ENCODE results near the gene ALX4.

The ALX4 gene

DNA sequence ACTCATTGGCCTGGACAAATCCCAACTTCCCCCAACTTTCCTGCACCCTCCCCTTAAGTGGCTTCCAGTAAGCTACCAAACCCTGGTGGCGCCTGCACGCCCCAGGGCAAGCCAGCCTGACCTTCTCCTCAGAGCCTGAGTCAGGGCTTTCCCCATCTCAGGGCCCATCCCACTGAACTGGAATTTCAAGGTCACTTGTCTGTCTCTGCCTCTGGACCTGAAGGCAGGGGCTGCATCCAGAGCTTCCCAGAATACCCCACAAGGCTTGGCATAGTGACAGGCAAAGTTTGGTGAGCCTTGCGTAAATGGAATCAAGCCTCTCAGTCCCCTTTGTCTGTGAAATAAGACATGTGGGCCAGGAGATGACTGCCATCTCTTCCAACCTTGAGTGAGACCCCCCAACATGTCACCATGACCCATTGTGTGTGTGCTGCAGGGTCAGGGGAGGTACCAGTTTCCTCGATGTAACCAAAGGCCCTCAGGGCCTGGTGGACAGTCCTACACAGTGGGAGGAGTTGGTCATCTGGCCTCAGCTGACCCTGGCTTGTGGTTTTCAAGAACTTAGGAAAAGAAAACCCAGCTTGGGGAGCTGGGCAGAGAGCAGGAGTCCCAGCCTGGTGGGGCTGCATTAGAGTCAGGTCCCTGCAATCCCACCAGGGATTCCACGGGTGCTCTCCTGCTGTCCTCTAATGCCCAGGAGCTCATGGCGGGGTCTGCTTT is 8.9 kb downstream of the ALX4 start:
- DNase-seq (ENCODE audit: low read depth), result no peak

DNA sequence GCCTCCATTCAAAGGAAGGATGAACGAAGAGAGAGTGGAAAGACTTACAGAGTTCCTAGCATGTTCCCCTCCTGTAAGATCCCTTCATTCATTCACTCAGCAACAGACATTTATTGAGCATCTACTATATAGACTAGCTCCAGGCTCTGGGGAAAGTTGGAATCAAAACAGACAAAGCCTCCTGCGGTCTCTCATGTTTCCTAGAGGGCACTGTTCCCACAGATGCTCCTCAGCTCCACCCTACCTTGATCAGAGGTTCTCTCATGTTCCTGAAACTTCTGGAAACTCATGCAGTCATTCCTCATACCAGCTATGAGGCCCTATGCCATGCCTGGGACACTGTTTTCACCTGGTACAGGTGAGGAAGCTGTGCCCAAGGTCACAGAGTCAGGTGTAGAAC is 11.1 kb downstream of the ALX4 start:
- DNase-seq (ENCODE audit: low read depth), result no peak

DNA sequence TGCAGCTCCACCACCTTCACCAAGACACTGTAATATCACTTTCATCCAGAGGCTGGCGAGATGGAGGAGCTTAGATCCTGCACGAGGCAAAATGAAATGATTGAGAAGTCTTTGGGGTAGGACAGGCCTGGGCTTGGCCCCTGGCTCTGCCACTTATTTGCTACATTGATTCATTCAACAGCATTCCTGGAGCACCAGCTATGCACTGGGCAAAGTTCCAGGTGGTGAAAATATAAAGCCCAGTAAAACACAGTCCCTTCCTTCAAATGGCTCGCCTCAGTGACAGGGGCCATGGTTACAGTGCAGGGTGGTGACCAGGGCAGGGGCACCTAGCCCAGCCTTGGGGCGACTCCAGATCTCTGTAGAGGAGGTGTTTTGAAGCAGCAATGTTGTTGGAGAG is 19.7 kb downstream of the ALX4 start:
- DNase-seq (ENCODE audit: low read depth), result no peak

DNA sequence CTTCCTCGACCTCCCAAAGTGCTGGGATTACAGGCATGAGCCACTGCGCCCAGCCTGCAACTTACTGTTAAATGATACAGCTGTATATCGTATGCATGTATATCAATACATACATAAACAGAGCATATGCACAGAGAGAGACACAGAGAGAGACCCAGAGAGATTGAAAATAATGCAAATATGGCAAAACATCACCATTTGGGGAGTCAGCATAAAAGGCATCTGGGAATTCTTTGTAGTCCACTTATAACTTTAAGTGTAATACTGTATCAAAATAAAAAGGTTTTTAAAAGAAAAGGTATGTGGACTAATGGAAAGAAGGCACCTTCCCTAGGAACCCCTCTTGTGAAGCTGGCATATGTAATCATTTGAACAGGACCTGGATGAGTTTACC is 21.8 kb downstream of the ALX4 start:
- no peak for DNase-seq (ENCODE audit: low read depth)

DNA sequence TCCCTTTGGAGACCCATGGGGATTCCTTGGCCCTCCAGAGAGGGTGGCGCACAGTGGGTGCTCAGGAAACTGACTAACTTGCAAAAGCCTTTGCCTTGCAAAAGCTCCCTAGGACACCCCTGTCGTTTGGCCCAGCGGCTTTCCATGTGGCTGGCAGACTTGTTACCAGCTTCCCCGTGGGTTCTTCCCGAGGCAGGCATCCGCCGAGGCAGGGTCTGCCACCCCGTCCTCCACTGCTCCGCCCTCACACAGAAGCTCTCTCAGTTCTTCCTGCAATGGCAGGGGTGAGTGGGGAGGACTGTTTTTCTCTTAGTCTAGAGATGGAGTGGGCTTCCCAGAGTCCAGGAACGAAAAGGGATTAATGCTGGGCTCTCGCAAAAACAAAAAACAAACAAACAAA is 23.0 kb downstream of the ALX4 start:
- no peak for DNase-seq (ENCODE audit: low read depth)

DNA sequence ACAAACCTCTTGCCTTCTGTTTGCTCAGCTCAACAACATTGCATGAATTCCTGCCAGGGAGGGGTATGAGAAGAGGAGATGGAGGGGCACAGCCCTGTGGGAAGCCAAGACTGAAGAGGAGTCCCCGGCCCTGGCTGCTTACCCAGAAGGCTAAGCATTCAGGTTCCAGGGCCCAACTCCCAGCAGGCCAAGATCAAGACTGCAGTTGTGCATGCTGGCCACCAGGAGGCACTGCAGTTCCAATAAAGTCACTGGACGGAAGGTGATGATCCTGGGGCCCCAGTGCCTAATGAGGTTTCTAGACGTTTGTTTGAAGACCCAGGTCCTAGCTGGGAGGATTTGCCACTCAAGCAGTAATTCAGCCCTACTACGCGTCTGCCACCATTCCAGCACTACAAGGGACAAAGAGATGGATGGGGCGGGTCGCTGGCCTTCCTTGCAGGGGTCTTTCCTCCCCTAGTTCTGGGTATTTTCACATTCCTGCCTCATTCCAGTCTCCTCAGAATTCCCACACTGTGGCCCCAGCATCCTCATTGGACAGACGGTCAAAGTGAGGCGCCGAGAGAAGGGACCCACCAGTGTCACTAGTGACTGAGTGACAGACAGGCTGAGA is 23.6 kb downstream of the ALX4 start:
- peak; percentile 27 for DNase-seq (ENCODE audit: low read depth)

DNA sequence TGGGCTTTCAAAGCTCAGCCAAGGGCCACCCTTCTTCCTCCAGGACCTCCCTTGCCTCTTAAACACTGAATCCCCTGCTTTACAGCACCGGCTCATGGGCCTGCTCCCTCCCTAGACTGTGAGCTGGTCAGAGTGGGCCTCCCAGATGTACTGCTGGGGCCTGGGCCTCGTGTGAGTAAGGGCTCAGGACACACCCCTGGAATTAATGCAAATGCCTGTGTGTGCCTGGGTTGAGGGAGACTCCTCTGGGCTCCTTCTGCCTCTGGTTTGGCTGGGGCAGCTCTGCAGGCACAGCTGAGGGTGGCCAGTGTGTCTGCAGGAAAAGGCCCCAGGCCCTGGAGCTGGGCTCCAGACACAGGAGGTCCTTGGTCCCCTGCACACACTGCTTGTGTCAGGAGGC is 24.2 kb downstream of the ALX4 start:
- no peak for DNase-seq (ENCODE audit: low read depth)

DNA sequence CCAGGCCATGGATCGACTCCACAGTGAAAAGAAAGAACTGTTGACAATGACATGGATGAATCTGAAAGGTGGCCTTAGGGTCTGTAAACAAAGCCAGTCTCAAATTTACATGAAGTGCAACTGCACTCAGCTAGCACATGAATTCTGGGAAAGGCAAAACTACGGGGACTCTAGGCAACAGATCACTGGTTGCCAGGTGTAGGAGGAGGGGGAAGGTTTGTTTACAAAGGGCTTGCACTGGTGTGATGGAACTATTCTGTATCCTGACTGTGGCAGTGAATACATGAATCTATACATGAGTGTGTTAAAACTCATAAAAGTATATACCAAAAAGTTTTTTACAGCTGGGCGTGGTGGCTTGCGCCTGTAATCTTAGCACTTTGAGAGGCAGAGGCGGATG is 27.3 kb downstream of the ALX4 start:
- DNase-seq (ENCODE audit: low read depth), result no peak

DNA sequence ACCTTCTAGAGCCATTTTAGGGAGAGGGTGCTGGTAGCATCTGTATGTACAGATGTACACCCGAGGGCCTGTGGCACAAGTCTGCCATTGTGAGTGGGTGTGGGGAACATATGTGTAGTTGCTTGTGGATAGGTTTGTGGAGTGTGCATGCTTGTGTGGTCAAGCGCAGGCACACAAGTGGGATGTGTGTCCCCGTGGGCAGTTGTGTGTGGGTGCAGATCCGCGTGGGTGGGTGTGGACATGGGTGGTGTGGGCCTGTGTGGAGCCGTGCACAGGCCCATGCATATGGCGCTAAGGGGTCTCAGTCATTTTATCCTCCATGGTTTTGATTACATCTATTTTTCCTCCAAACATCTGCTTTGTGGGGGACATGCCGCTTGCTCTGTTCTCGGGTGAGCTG is 28.8 kb downstream of the ALX4 start:
- no peak for DNase-seq (ENCODE audit: low read depth)

DNA sequence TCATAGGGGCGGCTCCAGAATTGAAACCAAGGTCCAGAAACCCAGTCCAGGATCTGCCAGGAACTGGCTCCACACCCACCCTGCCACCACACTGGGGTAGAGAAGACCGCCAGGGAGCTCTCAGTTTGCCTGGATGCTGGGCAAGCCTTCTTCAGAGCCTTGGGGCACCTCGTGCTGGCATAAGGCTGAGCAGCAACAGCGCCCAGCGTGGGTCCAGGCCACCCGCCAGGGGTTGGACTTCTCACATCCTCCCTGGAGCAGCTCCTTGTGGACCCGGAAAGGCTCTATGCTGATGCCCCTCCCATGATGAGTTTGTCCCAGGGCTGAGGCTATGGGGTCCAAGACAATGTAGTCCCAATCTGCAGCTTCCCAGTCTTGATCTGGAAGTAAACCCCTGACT is 29.7 kb downstream of the ALX4 start:
- DNase-seq (ENCODE audit: low read depth), result no peak

DNA sequence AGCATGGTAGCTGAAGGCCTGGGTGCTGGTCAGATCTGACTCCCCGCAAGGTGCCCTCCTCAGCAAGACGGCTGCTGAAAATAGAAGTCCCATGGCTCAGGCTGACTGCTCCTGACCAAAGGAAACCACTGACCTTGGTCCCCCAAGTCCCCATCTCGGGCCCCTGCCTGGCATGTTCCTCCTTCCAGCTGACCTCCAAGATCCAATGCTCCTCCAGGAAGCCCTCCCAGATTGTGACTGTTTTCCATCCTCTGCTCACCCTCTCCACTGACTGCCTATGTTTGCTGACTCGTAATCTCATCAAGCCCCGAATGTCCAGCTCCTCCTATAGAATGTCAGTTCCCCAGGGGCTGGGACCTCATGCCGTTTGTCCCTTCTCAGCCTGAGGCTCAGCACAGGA is 30.5 kb downstream of the ALX4 start:
- no peak for DNase-seq (ENCODE audit: low read depth)

DNA sequence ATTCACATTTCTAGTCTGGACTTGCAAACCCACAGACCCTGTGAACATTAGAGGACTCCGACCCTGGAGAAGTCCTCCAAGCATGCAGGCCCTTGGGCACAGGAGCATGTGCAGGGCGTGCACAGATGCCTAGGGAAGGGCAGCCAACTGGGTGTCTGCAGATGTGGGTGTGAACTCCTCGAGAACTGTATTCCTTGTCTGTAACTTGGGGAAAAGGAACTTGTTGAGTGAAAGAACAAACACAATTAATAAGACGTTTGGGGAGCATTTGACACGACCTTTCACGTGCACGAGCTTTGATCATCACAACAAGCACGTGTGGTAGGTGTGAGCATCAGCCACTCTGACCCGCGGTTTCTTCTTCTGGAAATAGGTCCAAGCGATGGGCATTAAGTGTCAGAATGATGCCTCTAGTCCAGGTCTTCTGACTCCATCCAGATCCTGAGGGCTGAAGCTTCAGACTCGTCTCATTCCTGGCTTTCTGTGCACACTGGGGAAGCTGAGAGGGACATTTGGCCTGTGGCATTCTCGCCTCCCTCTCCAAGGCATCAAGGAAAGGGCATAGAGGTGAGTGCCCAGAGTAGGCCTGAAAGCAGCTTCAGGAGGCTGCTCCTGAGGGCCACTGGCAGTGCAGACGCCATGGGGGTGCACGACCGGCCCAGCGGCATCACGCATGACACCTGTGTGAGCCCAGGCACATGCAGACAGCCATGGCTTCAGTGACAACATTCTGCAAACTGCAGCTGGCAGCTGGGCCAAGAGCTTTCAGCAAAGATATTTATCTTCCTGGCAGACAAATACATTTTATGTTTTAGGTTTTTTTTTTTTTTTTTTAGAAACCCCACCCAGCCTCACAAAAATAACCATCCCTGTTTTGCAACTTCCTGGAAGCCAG is 32.5 kb downstream of the ALX4 start:
- no peak for DNase-seq (ENCODE audit: low read depth)

DNA sequence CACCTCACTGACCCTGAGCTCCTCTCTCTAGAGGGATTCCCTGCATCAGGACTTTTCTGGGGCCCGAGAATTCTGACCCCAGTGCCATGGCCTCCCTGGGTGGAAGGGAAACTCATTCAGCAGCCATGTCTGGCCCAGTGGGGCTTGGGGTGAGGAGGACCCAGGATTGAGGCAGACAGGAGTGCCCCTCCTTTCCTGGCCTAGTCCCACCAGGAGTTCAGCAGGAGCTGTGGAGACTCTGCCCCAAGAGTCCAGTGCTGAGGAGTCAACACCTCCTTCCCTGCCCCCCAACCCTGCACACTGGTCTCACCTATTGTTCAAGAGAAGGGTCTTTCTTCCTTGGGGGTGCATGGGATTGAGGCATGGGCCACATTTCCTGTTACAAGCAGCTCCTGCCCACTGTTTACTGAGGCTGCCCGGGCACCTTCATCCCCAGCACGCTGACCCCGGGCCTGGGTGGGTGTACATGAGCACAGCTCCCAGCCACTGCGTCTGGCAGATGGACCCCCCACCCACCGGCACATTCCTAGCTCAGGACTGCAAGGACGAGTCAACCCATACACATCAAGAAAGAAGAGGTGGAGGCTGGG is 33.9 kb downstream of the ALX4 start:
- DNase-seq (ENCODE audit: low read depth), result no peak

DNA sequence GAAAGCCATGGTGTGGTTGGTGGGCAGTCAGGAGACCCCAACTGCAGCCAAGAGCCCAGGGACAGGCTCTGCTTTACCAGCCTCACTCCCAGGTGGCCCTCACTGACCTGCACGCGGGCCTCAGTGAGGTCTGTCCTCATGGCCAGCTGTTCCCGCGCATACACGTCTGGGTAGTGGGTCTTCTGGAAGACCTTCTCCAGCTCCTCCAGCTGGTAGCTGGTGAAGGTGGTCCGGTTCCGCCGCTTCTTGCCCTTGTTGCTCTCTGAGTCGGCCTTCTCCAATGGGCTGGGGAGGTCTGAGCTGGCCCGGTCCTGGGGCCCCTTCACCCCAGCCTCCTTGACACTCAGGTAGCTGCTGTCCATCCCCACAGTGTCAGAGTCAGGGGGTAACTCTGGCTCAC is 34.7 kb downstream of the ALX4 start:
- DNase-seq (ENCODE audit: low read depth), result no peak

DNA sequence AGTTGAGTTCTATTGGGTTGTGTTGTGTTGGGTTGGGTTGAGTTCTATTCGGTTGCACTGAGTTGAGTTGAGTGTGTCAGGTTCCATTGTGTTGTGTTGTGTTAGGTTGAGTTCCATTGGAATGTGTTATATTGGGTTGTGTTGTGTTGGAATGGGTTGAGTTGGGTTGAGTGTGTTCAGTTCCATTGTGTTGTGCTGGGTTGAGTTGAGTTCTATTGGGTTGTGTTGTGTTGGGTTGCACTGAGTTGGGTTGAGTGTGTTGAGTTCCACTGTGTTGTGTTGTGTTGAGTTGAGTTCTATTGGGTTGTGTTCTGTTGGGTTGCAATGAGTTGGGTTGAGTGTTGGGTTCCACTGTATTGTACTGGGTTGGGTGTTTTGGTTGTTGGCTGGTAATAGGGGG is 35.5 kb downstream of the ALX4 start:
- no peak for DNase-seq (ENCODE audit: low read depth)

DNA sequence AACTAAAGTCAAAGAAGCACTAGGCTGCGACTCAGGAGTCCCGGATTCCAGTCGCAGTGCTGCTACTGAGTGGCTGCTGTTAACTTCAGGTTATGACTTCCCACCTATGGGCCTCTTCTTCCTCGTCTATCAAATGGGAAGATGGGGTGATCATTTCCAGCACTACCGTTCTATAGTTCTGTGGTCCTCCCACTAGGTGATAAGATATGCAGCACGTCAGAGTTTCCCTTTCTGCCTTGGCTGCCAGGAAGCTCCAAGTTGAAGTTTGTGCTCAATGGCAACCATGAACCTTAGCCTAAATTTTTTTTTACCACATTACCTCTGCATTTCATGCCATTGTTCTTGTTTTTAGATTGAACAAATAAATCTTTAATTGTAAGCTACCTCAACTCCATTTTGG is 38.7 kb downstream of the ALX4 start:
- DNase-seq (ENCODE audit: low read depth), result no peak

DNA sequence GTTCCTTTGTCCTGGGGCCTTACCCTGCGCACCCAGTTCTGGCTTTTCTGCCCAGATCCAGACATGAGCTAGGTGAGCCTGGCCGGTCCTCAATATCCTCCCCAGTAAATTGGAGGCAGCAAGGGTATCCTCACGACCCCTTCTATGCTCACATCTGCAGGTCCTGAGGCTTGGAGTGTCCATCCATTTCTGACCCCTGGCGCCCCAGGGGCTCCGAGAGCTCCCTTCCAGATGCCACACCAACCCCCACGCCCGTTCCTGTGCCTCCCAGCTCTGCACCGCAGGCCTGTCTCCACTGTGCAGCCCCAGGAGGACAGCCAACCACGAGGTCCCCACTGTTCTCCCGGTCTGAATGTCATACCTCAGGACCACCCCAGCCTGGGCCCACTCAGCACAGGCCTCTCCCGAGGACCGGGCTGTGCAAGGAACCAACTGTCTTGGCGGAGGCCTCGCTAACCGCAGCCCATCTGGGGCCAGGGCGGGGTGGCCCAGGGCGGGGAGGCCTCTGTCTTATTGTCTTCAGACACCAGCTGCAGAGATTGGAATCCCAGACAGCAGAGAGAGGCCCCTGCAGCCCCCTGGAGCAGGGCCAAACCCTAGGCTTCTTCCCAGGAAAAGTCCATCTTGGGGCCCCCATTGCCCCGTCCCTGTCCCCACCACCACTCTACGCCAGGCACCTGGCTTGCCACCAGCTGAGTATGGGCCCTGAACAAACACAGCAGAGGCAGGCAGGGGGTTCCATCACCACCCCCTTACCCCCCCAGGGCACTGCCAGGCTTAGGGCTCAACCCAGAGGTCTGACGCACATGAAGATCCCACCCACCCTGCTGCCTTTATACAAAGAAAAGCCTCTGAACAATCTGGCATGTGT is 39.3 kb downstream of the ALX4 start:
- DNase-seq (ENCODE audit: low read depth), result no peak

DNA sequence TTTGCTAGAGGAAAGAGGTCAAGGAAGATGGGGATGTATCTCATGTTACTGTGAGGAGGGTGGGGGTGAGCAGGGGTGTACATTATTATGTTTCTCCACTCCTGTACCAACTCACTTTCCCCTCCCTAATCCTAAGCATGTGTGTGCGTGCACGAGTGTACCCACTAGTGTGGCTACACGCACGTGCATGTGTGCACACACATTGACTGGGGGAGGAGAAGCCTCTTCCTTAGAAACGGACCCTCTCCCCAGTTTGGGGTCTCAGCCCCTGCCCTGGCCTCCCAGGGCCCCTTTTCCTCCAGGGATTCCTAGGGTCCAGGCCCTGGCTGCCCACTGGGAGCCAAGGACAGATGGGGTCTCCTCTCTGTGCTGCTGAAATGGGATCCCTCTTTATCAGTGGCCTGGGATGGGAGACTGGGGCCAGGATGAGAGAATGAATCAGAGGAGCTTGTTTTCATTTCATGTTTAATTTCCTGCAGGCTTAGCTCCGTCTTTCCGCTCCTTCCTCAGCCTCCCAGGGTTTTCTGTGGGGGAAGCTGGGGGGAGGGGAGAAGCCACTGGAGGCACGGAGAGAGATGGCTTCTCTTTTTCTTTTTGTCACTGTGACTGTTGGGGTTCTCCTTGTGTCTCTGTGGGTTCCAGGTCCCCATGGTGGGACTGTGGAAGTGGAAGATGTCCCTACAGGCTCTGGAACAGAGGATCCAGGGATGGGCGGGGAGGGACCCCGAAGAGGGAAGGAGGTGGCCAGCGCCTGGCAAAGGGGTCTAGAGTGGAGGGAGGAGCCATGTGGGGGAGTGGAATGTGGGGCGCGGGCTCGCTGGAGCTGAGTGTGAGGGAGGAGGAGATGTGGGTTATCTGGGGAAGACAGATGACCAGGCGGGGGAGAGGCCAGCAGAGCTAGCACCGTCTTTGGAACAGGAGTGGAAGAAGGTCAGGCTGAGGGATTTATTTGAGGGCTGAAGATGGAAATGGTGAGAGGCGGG is 40.3 kb downstream of the ALX4 start:
- no peak for DNase-seq (ENCODE audit: low read depth)

DNA sequence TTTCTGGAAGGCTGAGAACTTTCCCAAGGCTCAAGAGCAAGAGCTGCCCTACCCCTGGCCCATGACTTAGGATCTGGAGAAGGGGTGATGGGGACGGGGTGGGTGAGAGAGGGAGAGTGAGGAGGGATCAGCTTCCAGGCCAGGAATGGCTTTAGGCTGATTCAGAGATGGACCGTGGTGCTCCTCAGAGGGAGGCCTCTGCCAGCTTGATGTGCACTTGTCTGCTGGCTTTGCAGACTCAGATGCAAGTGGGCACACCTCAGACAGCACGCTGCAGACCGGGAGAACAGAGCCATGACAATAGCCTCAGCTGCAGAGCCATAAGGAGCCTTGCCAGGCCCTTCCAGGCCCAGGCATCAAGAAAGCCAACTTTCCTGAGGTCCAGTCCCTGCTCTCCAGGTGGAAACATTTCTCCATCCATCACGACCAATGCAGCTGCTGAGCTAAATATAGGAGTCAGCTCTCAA is 41.3 kb downstream of the ALX4 start:
- DNase-seq (ENCODE audit: low read depth), result no peak

Measured in activated T-helper 9 cell treated with anti-CD3 and anti-CD28 coated beads, Interleukin-2, amount 50 U/mL, for 16 hours (primary cell).